PC-9 (cell line): ENCODE data around the gene GFER.

Experiments used
- CTCF ChIP-seq: fragments of 200-600 bp; sonication (generic); conservative IDR thresholded peaks from 2 replicates; pipeline ENCODE4 v1.6.1; 2017; ENCODE audit warnings: mixed run types, antibody characterized with exemption, mild to moderate bottlenecking, moderate library complexity
- EZH2 ChIP-seq: fragments of 200-600 bp; sonication (generic); IDR thresholded peaks from 2 replicates; pipeline ENCODE4 v1.8.0; 2017; ENCODE audit warnings: antibody characterized with exemption, low read depth

- TF ChIP-seq CTCF (no peak), EZH2 (no peak)
Observed at GRCh38 chr16:2036200-2036966, 52.4 kb downstream of the GFER start.
